ENCODE results near the gene DDX23.
A peak's percentile ranks its signal among the peaks of the same experiment; 100 is the strongest.

DDX23 gene

GRCh38 chr12:48789858-48790326 is 62.1 kb downstream of the DDX23 start:
- DNase-seq (ENCODE audit: extremely low read depth, low read depth) = no peak
- no peak for TF ChIP-seq CTCF (IDR thresholded peaks at IDR 0.05; ENCODE audit: low read depth, low read length)

GRCh38 chr12:48788854-48789775 is 62.8 kb downstream of the DDX23 start, which contains the start of gene ADCY6:
Gene ADCY6, minus strand, starts transcription at chr12:48789089. Its CDS starts 5,655 bp downstream, at chr12:48783434.
- peak; percentile 41 for DNase-seq (ENCODE audit: extremely low read depth, low read depth)
- TF ChIP-seq CTCF (IDR thresholded peaks at IDR 0.05; ENCODE audit: low read depth, low read length) = no peak

- TF ChIP-seq CTCF (IDR thresholded peaks at IDR 0.05; ENCODE audit: low read depth, low read length) = no peak
- no peak for DNase-seq (ENCODE audit: extremely low read depth, low read depth)
Observed at GRCh38 chr12:48788524-48788853, 63.5 kb downstream of the DDX23 start.

GRCh38 chr12:48787791-48788523 is 64.0 kb downstream of the DDX23 start:
- no peak for TF ChIP-seq CTCF (IDR thresholded peaks at IDR 0.05; ENCODE audit: low read depth, low read length)
- DNase-seq (ENCODE audit: extremely low read depth, low read depth) = no peak

- no peak for DNase-seq (ENCODE audit: extremely low read depth, low read depth)
- TF ChIP-seq CTCF (IDR thresholded peaks at IDR 0.05; ENCODE audit: low read depth, low read length) = no peak
Observed at GRCh38 chr12:48786591-48787544, 65.1 kb downstream of the DDX23 start.

- no peak for TF ChIP-seq CTCF (IDR thresholded peaks at IDR 0.05; ENCODE audit: low read depth, low read length)
- no peak for DNase-seq (ENCODE audit: extremely low read depth, low read depth)
Observed at GRCh38 chr12:48783432-48783831, 68.5 kb downstream of the DDX23 start.

All from AG09319 (cell line).